ENCODE measurements around the gene LYSMD3.
A peak's percentile ranks its signal among the peaks of the same experiment; 100 is the strongest.

Gene LYSMD3

GRCh38 chr5:90547072-90547536 lies 17.7 kb upstream of the LYSMD3 start:
- Histone ChIP-seq H3K4me1 (ENCODE audit: control insufficient read depth in 1 of 2, insufficient read depth in 2 of 2, low read length in 2 of 2) (no peaks in the 10 kb centered on the region), H3K27me3 (ENCODE audit: low read depth, low read length) (peaks cover 8% of the 10 kb centered on the region), H3K4me3 (ENCODE audit: low read depth in 1 of 2, low read length in 2 of 2) (no peak overlapping the region), H3K36me3 (ENCODE audit: control insufficient read depth in 1 of 2, insufficient read depth in 2 of 2, low read length in 2 of 2) (no peaks in the 10 kb centered on the region), H3K9me3 (ENCODE audit: control insufficient read depth in 1 of 2, low read length in 2 of 2) (no peaks in the 10 kb centered on the region), H3K27ac (ENCODE audit: low read length) (no peak overlapping the region)

GRCh38 chr5:90546216-90546837 lies 16.9 kb upstream of the LYSMD3 start:
- H3K4me3 ChIP-seq (ENCODE audit: low read depth in 1 of 2, low read length in 2 of 2): no peak overlapping the region
- H3K27ac ChIP-seq (ENCODE audit: low read length): no peak overlapping the region
- H3K36me3 ChIP-seq (ENCODE audit: control insufficient read depth in 1 of 2, insufficient read depth in 2 of 2, low read length in 2 of 2): no peaks in the 10 kb centered on the region
- H3K27me3 ChIP-seq (ENCODE audit: low read depth, low read length): peaks cover 8% of the 10 kb centered on the region
- H3K4me1 ChIP-seq (ENCODE audit: control insufficient read depth in 1 of 2, insufficient read depth in 2 of 2, low read length in 2 of 2): no peaks in the 10 kb centered on the region
- H3K9me3 ChIP-seq (ENCODE audit: control insufficient read depth in 1 of 2, low read length in 2 of 2): no peaks in the 10 kb centered on the region

GRCh38 chr5:90545511-90545910 lies 16.1 kb upstream of the LYSMD3 start:
- H3K27me3 ChIP-seq (ENCODE audit: low read depth, low read length): peaks cover 8% of the 10 kb centered on the region
- H3K27ac ChIP-seq (ENCODE audit: low read length): no peak overlapping the region
- no peaks in the 10 kb centered on the region for H3K9me3 ChIP-seq (ENCODE audit: control insufficient read depth in 1 of 2, low read length in 2 of 2)
- no peaks in the 10 kb centered on the region for H3K36me3 ChIP-seq (ENCODE audit: control insufficient read depth in 1 of 2, insufficient read depth in 2 of 2, low read length in 2 of 2)
- H3K4me1 ChIP-seq (ENCODE audit: control insufficient read depth in 1 of 2, insufficient read depth in 2 of 2, low read length in 2 of 2): no peaks in the 10 kb centered on the region
- H3K4me3 ChIP-seq (ENCODE audit: low read depth in 1 of 2, low read length in 2 of 2): no peak overlapping the region

DNA sequence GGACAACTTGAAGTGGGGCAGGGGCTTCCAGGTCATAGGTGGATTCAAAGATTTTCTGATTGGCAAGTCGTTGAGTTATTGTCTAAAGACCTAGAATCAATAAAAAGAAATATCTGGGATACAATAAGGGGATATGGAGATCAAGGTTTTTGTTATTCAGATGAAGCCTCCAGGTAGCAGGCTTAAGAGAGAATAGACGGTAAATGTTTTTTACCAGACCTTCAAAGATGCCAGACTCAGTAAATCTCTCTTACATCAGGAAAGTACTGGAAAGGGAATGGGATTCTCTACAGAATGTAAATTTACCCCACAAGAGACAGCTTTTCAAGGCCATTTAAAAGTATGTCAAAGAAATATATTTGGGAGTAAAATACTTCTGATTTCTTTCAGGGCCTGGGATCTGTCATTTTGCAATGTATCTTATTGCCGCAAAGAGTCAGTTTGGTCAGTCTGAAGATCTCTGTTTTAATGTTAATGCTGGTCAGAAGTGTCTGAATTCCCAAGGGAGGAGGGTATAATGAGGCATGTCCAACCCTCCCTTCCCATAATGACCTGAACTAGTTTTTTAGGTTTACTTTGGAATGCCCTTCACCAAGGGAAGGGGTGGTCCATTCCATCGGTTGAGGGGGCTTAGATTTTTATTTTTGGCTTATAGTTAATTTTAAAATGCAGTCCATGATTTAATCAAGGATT lies 13.6 kb upstream of the LYSMD3 start:
- no peaks in the 10 kb centered on the region for H3K9me3 ChIP-seq (ENCODE audit: control insufficient read depth in 1 of 2, low read length in 2 of 2)
- no peaks in the 10 kb centered on the region for H3K36me3 ChIP-seq (ENCODE audit: control insufficient read depth in 1 of 2, insufficient read depth in 2 of 2, low read length in 2 of 2)
- no peaks in the 10 kb centered on the region for H3K4me1 ChIP-seq (ENCODE audit: control insufficient read depth in 1 of 2, insufficient read depth in 2 of 2, low read length in 2 of 2)
- no peak overlapping the region for H3K4me3 ChIP-seq (ENCODE audit: low read depth in 1 of 2, low read length in 2 of 2)
- H3K27me3 ChIP-seq (ENCODE audit: low read depth, low read length): peaks cover 8% of the 10 kb centered on the region
- H3K27ac ChIP-seq (ENCODE audit: low read length): no peak overlapping the region

DNA sequence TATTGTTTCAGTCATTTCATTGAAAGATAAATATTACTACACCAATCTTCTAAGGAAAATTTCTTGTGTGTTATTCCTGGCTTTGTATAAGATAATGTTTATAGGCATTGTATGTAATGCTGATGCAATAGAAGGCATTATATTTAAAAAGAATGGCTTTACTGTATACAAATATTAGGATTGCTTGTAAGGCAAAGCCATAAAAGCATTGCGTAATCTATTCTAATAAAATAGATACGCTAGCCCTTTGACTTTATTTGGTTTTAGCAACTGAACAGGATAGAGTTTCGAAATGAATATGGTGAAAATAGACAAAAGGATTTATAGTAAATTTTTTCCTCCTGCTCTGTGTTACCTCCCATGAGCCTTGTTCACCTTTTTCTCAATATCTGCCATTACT lies 5.5 kb upstream of the LYSMD3 start:
- Histone ChIP-seq H3K4me1 (ENCODE audit: control insufficient read depth in 1 of 2, insufficient read depth in 2 of 2, low read length in 2 of 2) (peaks cover 0 to 11% of the 10 kb centered on the region in 2 donors), H3K4me3 (ENCODE audit: low read depth in 1 of 2, low read length in 2 of 2) (no peak overlapping the region), H3K36me3 (ENCODE audit: control insufficient read depth in 1 of 2, insufficient read depth in 2 of 2, low read length in 2 of 2) (no peaks in the 10 kb centered on the region), H3K27ac (ENCODE audit: low read length) (no peak overlapping the region), H3K9me3 (ENCODE audit: control insufficient read depth in 1 of 2, low read length in 2 of 2) (no peaks in the 10 kb centered on the region), H3K27me3 (ENCODE audit: low read depth, low read length) (no peaks in the 10 kb centered on the region)

GRCh38 chr5:90533794-90534193 lies 4.4 kb upstream of the LYSMD3 start:
- Histone ChIP-seq H3K4me1 (ENCODE audit: control insufficient read depth in 1 of 2, insufficient read depth in 2 of 2, low read length in 2 of 2) (peaks cover 0 to 11% of the 10 kb centered on the region in 2 donors), H3K27ac (ENCODE audit: low read length) (no peak overlapping the region), H3K4me3 (ENCODE audit: low read depth in 1 of 2, low read length in 2 of 2) (no peak overlapping the region), H3K9me3 (ENCODE audit: control insufficient read depth in 1 of 2, low read length in 2 of 2) (no peaks in the 10 kb centered on the region), H3K27me3 (ENCODE audit: low read depth, low read length) (no peaks in the 10 kb centered on the region), H3K36me3 (ENCODE audit: control insufficient read depth in 1 of 2, insufficient read depth in 2 of 2, low read length in 2 of 2) (no peaks in the 10 kb centered on the region)

GRCh38 chr5:90530736-90531487 lies 1.5 kb upstream of the LYSMD3 start:
- Histone ChIP-seq H3K4me1 (ENCODE audit: control insufficient read depth in 1 of 2, insufficient read depth in 2 of 2, low read length in 2 of 2) (peaks cover 0 to 20% of the 10 kb centered on the region in 2 donors), H3K4me3 (ENCODE audit: low read depth in 1 of 2, low read length in 2 of 2) (peak overlapping the region; percentile 94 to 97), H3K27ac (ENCODE audit: low read length) (no peak overlapping the region), H3K36me3 (ENCODE audit: control insufficient read depth in 1 of 2, insufficient read depth in 2 of 2, low read length in 2 of 2) (no peaks in the 10 kb centered on the region), H3K9me3 (ENCODE audit: control insufficient read depth in 1 of 2, low read length in 2 of 2) (no peaks in the 10 kb centered on the region), H3K27me3 (ENCODE audit: low read depth, low read length) (no peaks in the 10 kb centered on the region)

GRCh38 chr5:90529939-90530677 lies 724 bp upstream of the LYSMD3 start:
- peak overlapping the region; percentile 94 to 97 for H3K4me3 ChIP-seq (ENCODE audit: low read depth in 1 of 2, low read length in 2 of 2)
- H3K4me1 ChIP-seq (ENCODE audit: control insufficient read depth in 1 of 2, insufficient read depth in 2 of 2, low read length in 2 of 2): peaks cover 0 to 20% of the 10 kb centered on the region in 2 donors
- no peaks in the 10 kb centered on the region for H3K9me3 ChIP-seq (ENCODE audit: control insufficient read depth in 1 of 2, low read length in 2 of 2)
- peak overlapping the region; percentile 88 for H3K27ac ChIP-seq (ENCODE audit: low read length)
- H3K36me3 ChIP-seq (ENCODE audit: control insufficient read depth in 1 of 2, insufficient read depth in 2 of 2, low read length in 2 of 2): no peaks in the 10 kb centered on the region
- H3K27me3 ChIP-seq (ENCODE audit: low read depth, low read length): no peaks in the 10 kb centered on the region

DNA sequence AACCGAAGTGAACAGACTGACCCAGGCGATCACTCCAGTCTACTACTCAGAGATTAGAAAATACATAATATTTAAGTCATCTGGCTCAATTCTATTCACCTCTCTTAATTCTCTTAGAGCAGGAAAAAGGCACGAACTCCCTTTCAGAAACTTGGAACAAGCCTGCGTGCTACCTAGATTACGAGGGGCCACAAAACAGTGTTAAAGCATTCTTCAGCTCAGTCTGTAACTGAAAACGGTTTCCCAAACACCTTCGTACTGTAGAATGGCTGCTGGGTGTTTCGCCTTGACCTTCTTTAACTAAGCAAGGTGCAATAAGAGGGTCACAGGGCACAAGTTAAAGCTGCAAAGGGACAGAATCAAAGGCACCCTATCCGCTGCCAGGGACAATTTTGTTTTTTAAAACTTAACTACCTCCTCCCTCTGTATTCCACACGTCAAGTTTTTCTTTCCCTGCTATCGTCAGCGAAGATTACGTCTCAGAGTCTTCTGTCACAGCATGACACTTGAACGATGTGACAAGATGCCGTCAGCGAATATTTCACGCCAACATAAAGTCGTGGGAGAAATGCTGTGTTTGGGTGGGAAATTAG lies 687 bp downstream of the LYSMD3 start:
- Histone ChIP-seq H3K27me3 (ENCODE audit: low read depth, low read length) (no peaks in the 10 kb centered on the region), H3K27ac (ENCODE audit: low read length) (peak overlapping the region; percentile 82), H3K4me3 (ENCODE audit: low read depth in 1 of 2, low read length in 2 of 2) (peak overlapping the region; percentile 94 to 97), H3K36me3 (ENCODE audit: control insufficient read depth in 1 of 2, insufficient read depth in 2 of 2, low read length in 2 of 2) (no peaks in the 10 kb centered on the region), H3K9me3 (ENCODE audit: control insufficient read depth in 1 of 2, low read length in 2 of 2) (no peaks in the 10 kb centered on the region), H3K4me1 (ENCODE audit: control insufficient read depth in 1 of 2, insufficient read depth in 2 of 2, low read length in 2 of 2) (peaks cover 0 to 20% of the 10 kb centered on the region in 2 donors)

GRCh38 chr5:90519081-90519480 lies 10.3 kb downstream of the LYSMD3 start:
- Histone ChIP-seq H3K9me3 (ENCODE audit: control insufficient read depth in 1 of 2, low read length in 2 of 2) (no peaks in the 10 kb centered on the region), H3K36me3 (ENCODE audit: control insufficient read depth in 1 of 2, insufficient read depth in 2 of 2, low read length in 2 of 2) (peaks cover 10 to 35% of the 10 kb centered on the region in 2 donors), H3K27ac (ENCODE audit: low read length) (no peak overlapping the region), H3K4me3 (ENCODE audit: low read depth in 1 of 2, low read length in 2 of 2) (no peak overlapping the region), H3K27me3 (ENCODE audit: low read depth, low read length) (no peaks in the 10 kb centered on the region), H3K4me1 (ENCODE audit: control insufficient read depth in 1 of 2, insufficient read depth in 2 of 2, low read length in 2 of 2) (no peaks in the 10 kb centered on the region)

All from muscle layer of duodenum (tissue), 2 donors.